Breast epithelium (tissue), 4 donors: ENCODE measurements around the gene GPRASP1. TPM values are rescaled to one million over a fixed set of nuclear protein-coding genes. Genes with fewer than 3 reads are reported as not detected.
"Not testable (repeated sequence)": the region's sequence is repeated elsewhere in the genome, so short reads cannot be mapped to it uniquely, and the experiment has no call there.

ENCODE experiments used
- DNase-seq, 2 donors: peaks; one replicate each; pipeline ENCODE4 v3.0.0-alpha.2; 2019; ENCODE audit warnings: low spot score in 2 of 2
- H3K27ac ChIP-seq, 2 donors: fragments of 200-600 bp; sonication (generic) in 1 of 2; one replicate each; pipeline ENCODE4 v1.5.1; 2016 to 2019; ENCODE audit warnings: mild to moderate bottlenecking in 1 of 2
- H3K27me3 ChIP-seq, 2 donors: fragments of 200-600 bp; sonication (generic) in 1 of 2; one replicate each; pipeline versions ENCODE4 v1.5.1 to v1.6.0; 2017 to 2019; ENCODE audit warnings: control low read depth in 1 of 2, mild to moderate bottlenecking in 1 of 2
- H3K36me3 ChIP-seq: fragments of 200-600 bp; one replicate; pipeline ENCODE4 v1.5.1; 2019
- H3K4me1 ChIP-seq, 2 donors: fragments of 200-600 bp; sonication (generic); one replicate each; pipeline ENCODE4 v1.5.1; 2016 to 2019; ENCODE audit warnings: control low read depth in 1 of 2
- H3K4me3 ChIP-seq, 3 donors: fragments of 200-600 bp; sonication (generic); 1 replicate in 2 of 3; 2 replicates in 1 of 3; pipeline ENCODE4 v1.5.1; 2016 to 2019; ENCODE audit warnings: mild to moderate bottlenecking in 3 of 3, moderate library complexity in 2 of 3
- H3K9me3 ChIP-seq, 2 donors: fragments of 200-600 bp; sonication (generic) in 1 of 2; one replicate each; pipeline ENCODE4 v1.5.1; 2016 to 2019; ENCODE audit warnings: control low read depth in 1 of 2
- POLR2A ChIP-seq: fragments of 450-650 bp; IDR thresholded peaks from one replicate; pipeline ENCODE4 v1.6.1; 2016; ENCODE audit warnings: antibody characterized with exemption, mild to moderate bottlenecking, moderate library complexity
- POLR2AphosphoS5 ChIP-seq, 3 donors: sonication (generic); formaldehyde crosslinking; IDR thresholded peaks; one replicate each; pipeline ENCODE4 v1.6.1; 2017; ENCODE audit warnings: antibody characterized with exemption in 3 of 3
- intact Hi-C: fragments of 100-400 bp; cut with DNase I; formaldehyde crosslinking; loops from one replicate; pipeline ENCODE4 v1.15.1; 2023; ENCODE audit warnings: low total_unique reads
- total RNA-seq, 3 donors: library from RNA; depleted of rRNA; stranded (reverse); fragments of >200 nt; gene quantifications; one replicate each; pipeline ENCODE4 v1.1.0, GENCODE V29; 2016
- TF ChIP-seq, protein P1 (sequence below), 3 donors: fragments of 450-650 bp; IDR thresholded peaks; one replicate each; pipeline ENCODE4 v1.5.1; 2016 to 2017; ENCODE audit warnings: antibody characterized with exemption in 3 of 3, mild to moderate bottlenecking in 3 of 3, moderate library complexity in 3 of 3

GPRASP1 gene
- total RNA-seq, 3 donors from 2014 or later = 7.5 to 16.1 (median 16.1) TPM

DNA sequence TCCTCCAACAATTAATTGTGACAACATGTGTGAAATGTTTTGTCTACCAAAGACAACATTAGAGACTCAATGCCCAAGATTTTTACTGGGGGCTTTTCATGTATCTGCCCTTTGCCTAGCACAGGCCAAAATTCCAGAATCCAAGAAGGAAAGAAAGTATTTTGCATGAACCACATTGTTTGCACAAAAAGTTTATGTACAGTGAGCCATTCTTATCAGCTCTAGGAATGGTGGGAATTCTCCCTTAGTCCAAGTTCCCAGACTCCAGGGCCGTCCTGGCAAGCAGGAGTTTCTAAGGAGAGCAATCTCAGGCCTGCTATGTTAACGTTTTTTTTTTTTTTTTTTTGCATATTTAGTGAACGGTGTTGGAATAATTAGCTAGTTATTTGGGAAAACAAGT is 21.6 kb downstream of the GPRASP1 start:
- Histone ChIP-seq H3K9me3 (peaks cover 0 to under 1% of the 10 kb centered on the region in 2 donors), H3K27me3 (peaks cover 0 to 9% of the 10 kb centered on the region in 2 donors), H3K27ac (no peak overlapping the region), H3K4me1 (no peaks in the 10 kb centered on the region), H3K36me3 (no peaks in the 10 kb centered on the region), H3K4me3 (no peak overlapping the region)
- TF ChIP-seq, protein P1, sequence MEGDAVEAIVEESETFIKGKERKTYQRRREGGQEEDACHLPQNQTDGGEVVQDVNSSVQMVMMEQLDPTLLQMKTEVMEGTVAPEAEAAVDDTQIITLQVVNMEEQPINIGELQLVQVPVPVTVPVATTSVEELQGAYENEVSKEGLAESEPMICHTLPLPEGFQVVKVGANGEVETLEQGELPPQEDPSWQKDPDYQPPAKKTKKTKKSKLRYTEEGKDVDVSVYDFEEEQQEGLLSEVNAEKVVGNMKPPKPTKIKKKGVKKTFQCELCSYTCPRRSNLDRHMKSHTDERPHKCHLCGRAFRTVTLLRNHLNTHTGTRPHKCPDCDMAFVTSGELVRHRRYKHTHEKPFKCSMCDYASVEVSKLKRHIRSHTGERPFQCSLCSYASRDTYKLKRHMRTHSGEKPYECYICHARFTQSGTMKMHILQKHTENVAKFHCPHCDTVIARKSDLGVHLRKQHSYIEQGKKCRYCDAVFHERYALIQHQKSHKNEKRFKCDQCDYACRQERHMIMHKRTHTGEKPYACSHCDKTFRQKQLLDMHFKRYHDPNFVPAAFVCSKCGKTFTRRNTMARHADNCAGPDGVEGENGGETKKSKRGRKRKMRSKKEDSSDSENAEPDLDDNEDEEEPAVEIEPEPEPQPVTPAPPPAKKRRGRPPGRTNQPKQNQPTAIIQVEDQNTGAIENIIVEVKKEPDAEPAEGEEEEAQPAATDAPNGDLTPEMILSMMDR (IDR thresholded peaks at IDR 0.05) = no peak
- TF ChIP-seq POLR2A (no peak), POLR2AphosphoS5 (IDR thresholded peaks at IDR 0.05) (no peak)
- intact Hi-C loops = no loop called here
- no peak for DNase-seq

DNA sequence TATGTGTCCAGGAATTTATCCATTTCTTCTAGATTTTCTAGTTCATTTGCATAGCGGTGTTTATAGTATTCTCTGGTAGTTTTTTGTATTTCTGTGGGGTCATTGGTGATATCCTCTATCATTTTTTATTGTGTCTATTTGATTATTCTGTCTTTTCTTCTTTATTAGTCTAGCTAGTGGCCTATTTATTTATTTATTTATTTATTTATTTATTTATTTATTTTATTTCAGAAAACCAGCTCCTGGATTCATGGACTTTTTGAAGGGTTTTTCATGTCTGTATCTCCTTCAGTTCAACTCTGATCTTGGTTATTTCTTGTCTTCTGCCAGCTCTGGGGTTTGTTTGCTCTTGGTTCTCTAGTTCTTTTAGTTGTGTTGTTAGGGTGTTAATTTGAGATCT is 26.2 kb downstream of the GPRASP1 start:
- H3K27ac ChIP-seq, H3K36me3 ChIP-seq, H3K4me1 ChIP-seq, H3K27me3 ChIP-seq, DNase-seq, H3K4me3 ChIP-seq, intact Hi-C loops: not testable (repeated sequence)
- H3K9me3 ChIP-seq = peaks cover 5 to 22% of the 10 kb centered on the region in 2 donors

DNA sequence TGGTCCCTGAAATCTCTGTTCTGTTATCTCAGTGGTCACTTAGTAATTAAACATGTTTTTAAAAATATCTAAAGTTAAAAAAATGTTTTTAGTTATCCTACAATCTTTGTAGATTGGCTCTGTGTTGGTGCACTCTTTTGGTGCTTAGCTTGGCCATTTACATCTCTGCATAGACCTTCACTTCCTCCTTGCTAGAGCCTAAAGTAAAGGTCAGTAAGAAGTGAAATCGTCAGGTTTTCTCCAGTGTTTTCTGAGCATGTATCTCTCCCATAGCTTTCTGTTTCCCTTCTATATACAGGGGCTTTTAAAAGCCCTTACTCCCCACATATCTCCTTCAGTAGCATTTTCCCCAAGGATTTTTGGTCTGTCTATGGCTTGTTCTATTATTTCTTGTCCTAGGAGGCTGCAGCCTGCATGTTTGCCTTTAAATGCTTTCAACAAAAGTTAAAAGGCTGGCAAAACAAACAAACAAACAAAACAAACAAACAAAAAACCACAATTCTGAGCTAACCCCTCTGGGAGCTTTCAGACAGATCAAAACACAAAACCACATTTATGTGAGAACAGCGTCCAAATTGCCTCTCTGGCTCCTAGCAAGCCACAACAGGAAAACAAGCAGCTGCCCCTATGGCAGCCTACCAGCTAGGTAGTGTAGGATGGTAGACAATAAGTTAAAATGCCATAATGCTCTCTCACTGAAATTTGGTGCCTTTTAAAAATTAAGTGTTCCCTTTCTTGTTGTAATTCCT is 33.7 kb downstream of the GPRASP1 start:
- Histone ChIP-seq H3K36me3 (no peaks in the 10 kb centered on the region), H3K27ac (no peak overlapping the region), H3K4me3 (no peak overlapping the region), H3K9me3 (peaks cover 13 to 25% of the 10 kb centered on the region in 2 donors), H3K4me1 (no peaks in the 10 kb centered on the region), H3K27me3 (peaks cover 0 to 13% of the 10 kb centered on the region in 2 donors)
- DNase-seq = no peak
- TF ChIP-seq, protein P1 (IDR thresholded peaks at IDR 0.05) = no peak
- TF ChIP-seq POLR2AphosphoS5 (IDR thresholded peaks at IDR 0.05) = no peak
- TF ChIP-seq POLR2A = no peak
- intact Hi-C loops = no loop called here

DNA sequence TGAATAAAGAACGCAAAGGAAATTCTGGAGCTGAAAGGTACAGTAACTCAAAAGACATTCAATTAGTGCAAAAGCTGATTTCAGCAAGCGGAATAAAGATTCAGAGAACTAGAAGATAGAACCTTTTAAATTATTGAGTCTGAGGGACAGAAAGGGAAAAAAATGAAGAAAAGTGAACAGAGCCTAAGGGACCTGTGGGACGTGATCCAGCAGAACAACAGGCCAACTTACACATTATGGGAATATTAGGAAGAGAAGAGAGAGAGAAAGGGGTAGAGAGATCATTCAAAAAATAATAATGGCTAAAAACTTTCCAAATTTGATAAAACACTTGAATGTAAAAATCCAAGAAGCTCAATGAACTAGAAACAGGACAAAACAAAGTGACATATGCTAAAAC is 43.5 kb downstream of the GPRASP1 start:
- TF ChIP-seq POLR2A (no peak), POLR2AphosphoS5 (IDR thresholded peaks at IDR 0.05) (no peak)
- TF ChIP-seq, protein P1 (IDR thresholded peaks at IDR 0.05) = no peak
- H3K9me3 ChIP-seq = peaks cover 6 to 7% of the 10 kb centered on the region in 2 donors
- no peaks in the 10 kb centered on the region for H3K36me3 ChIP-seq
- no peak for DNase-seq
- H3K4me3 ChIP-seq = no peak overlapping the region
- no peaks in the 10 kb centered on the region for H3K4me1 ChIP-seq
- peaks cover 0 to 4% of the 10 kb centered on the region in 2 donors for H3K27me3 ChIP-seq
- H3K27ac ChIP-seq = no peak overlapping the region
- intact Hi-C loops = no loop called here

DNA sequence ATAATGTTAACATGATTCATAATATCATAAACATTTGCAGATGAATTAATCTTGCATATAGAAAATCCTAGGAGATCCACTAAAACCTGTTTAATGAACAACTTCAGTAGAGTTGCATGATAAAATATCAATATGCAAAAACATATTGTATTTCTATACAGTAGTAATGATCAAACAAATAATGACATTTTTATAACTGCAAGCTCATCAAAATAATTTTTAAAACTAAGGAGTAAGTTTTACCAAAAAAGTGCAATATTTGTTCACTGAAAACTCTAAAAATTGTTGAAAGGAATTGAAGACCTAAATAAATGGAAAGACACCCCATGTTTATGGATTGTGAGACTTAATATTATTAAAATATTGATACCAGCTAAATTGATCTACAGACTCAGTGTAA is 45.0 kb downstream of the GPRASP1 start:
- H3K9me3 ChIP-seq = peaks cover 5 to 6% of the 10 kb centered on the region in 2 donors
- H3K27me3 ChIP-seq = peaks cover 0 to 5% of the 10 kb centered on the region in 2 donors
- H3K4me3 ChIP-seq = no peak overlapping the region
- no peak overlapping the region for H3K27ac ChIP-seq
- intact Hi-C loops = no loop called here
- TF ChIP-seq POLR2A (no peak), POLR2AphosphoS5 (IDR thresholded peaks at IDR 0.05) (no peak)
- TF ChIP-seq, protein P1 (IDR thresholded peaks at IDR 0.05) = no peak
- H3K36me3 ChIP-seq = no peaks in the 10 kb centered on the region
- no peaks in the 10 kb centered on the region for H3K4me1 ChIP-seq
- DNase-seq = no peak
